ENCODE data around the gene CORO2B.

DNA sequence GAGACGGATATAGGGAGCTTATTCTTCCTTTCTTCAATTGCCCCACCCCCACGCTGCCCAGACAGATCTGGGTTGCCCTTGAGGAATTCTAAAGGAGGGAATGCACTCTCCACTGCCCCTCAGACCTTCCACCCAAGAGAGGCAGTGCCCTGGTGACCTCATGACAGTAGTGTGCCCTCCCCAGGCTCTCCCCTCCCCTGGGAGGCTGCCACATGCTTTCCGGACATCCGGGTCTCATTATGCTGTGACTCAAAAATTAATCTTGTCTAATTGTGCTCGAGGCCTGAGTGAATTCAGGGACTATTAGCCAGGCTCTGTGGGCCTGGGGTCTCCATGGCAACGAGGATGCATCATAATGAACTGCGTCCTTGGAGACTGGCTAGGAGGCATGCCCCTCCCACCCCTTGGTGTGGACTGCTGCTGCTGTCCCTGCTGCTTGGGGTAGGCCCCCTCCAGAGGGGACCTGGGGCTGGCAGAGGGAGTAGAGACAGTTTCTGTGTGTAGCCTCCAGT, 20.8 kb downstream of the CORO2B start:
- TF ChIP-seq CTCF (IDR thresholded peaks at IDR 0.05; ENCODE audit: low read depth, low read length) (no peak), POLR2A (IDR thresholded peaks at IDR 0.05; ENCODE audit: extremely low read depth, insufficient read length) (no peak), MAX (IDR thresholded peaks at IDR 0.05; ENCODE audit: low read depth, low read length) (no peak)
